IMR-90 (cell line): ENCODE results near the gene IPMK. TPM values are rescaled to one million over a fixed set of nuclear protein-coding genes. Genes with fewer than 3 reads are reported as not detected.

Source experiments
- ATAC-seq: fragments of 200-7000 bp; cut with Tn5 transposase; 2 replicates; pipeline ENCODE4 v1.9.1; 2020; ENCODE audit warnings: low read depth, mild to moderate bottlenecking, moderate library complexity
- Bru-seq: library from RNA; stranded (reverse); fragments of 400-500 nt; gene quantifications from one replicate; lab custom pipeline; 2021; lab: Mats Ljungman, UMichigan
- BruChase-seq, 2 experiments: library from RNA; stranded (reverse); fragments of 400-500 nt; gene quantifications; one replicate each; lab custom pipeline; 2021; lab: Mats Ljungman, UMichigan
- BruUV-seq: library from RNA; stranded (reverse); fragments of 400-500 nt; replicated peaks from 2 replicates; lab custom pipeline; 2021; lab: Mats Ljungman, UMichigan
- CTCF ChIA-PET: fragments of 300-600 bp; formaldehyde crosslinking; extraction: SDS; loops from one replicate; lab custom pipeline; 2021; ENCODE audit warnings: antibody characterized with exemption; lab: Yijun Ruan, JAX
- POLR2A ChIA-PET: fragments of 300-600 bp; sonication (Branson Sonifier 250); formaldehyde crosslinking; loops from one replicate; lab custom pipeline; 2022; ENCODE audit warnings: antibody characterized with exemption; ENCODE audit not compliant: unreplicated experiment; lab: Charles Lee
- DNase-seq: peaks from one replicate; pipeline ENCODE4 v3.0.0; 2013
- H2AFZ ChIP-seq: replicated peaks from 2 replicates; pipeline ENCODE3; 2013; ENCODE audit warnings: low read length, mild to moderate bottlenecking; ENCODE audit not compliant: poor library complexity
- H2AK5ac ChIP-seq: 2 replicates; pipeline ENCODE4 v1.6.1; 2013; ENCODE audit warnings: low read depth, low read length, inconsistent platforms
- H2AK9ac ChIP-seq: replicated peaks from 2 replicates; pipeline ENCODE3; 2013; ENCODE audit warnings: mild to moderate bottlenecking, low read depth, low read length, moderate library complexity; ENCODE audit not compliant: poor library complexity
- H2BK120ac ChIP-seq: 2 replicates; pipeline ENCODE4 v1.6.1; 2013; ENCODE audit warnings: low read depth, low read length, inconsistent platforms
- H2BK15ac ChIP-seq: 3 replicates; pipeline ENCODE4 v1.6.1; 2013; ENCODE audit warnings: low read depth, low read length, inconsistent platforms
- H2BK20ac ChIP-seq: 2 replicates; pipeline ENCODE4 v1.6.1; 2013; ENCODE audit warnings: low read depth, mild to moderate bottlenecking, inconsistent platforms, low read length, moderate library complexity
- H2BK5ac ChIP-seq: 2 replicates; pipeline ENCODE4 v1.6.1; 2013; ENCODE audit warnings: mild to moderate bottlenecking, low read depth, low read length, inconsistent platforms; ENCODE audit not compliant: poor library complexity, severe bottlenecking
- H3K14ac ChIP-seq: replicated peaks from 2 replicates; pipeline ENCODE4 v1.6.1; 2013; ENCODE audit warnings: low read depth, low read length, inconsistent platforms
- H3K18ac ChIP-seq: 2 replicates; pipeline ENCODE4 v1.6.1; 2013; ENCODE audit warnings: low read depth, low read length, control low read depth
- H3K23ac ChIP-seq: 2 replicates; pipeline ENCODE4 v1.6.1; 2013; ENCODE audit warnings: low read depth, low read length, inconsistent platforms
- H3K27ac ChIP-seq: 2 replicates; pipeline ENCODE4 v1.5.1; 2013; ENCODE audit warnings: mild to moderate bottlenecking, control low read depth, low read length; ENCODE audit not compliant: insufficient read depth
- H3K27me3 ChIP-seq: 2 replicates; pipeline ENCODE4 v1.6.1; 2013; ENCODE audit warnings: low read length; ENCODE audit not compliant: control insufficient read depth, insufficient read depth
- H3K36me3 ChIP-seq: 2 replicates; pipeline ENCODE4 v1.6.1; 2013; ENCODE audit warnings: low read length, mixed read lengths; ENCODE audit not compliant: control insufficient read depth, insufficient read depth
- H3K4ac ChIP-seq: 2 replicates; pipeline ENCODE4 v1.6.1; 2013; ENCODE audit warnings: low read depth, low read length, inconsistent platforms
- H3K4me1 ChIP-seq: 2 replicates; pipeline ENCODE4 v1.6.1; 2013; ENCODE audit warnings: low read length, mixed read lengths; ENCODE audit not compliant: control insufficient read depth, insufficient read depth
- H3K4me2 ChIP-seq: 2 replicates; pipeline ENCODE4 v1.6.1; 2013; ENCODE audit warnings: low read depth, mild to moderate bottlenecking, control low read depth, low read length, moderate library complexity
- H3K4me3 ChIP-seq: 2 replicates; pipeline ENCODE4 v1.5.1; 2013; ENCODE audit warnings: low read depth, mild to moderate bottlenecking, control low read depth, low read length, moderate library complexity; ENCODE audit not compliant: insufficient read depth
- H3K56ac ChIP-seq: 2 replicates; pipeline ENCODE4 v1.6.1; 2013; ENCODE audit warnings: low read length, inconsistent platforms; ENCODE audit not compliant: insufficient read depth; ENCODE audit errors: extremely low read depth
- H3K79me1 ChIP-seq, 2 experiments: 2 replicates each; pipeline ENCODE4 v1.6.1; 2013; ENCODE audit warnings: low read length in 2 of 2, inconsistent platforms in 1 of 2, low read depth in 1 of 2
- H3K9ac ChIP-seq: 2 replicates; pipeline ENCODE4 v1.6.1; 2013; ENCODE audit warnings: low read depth, low read length, control low read depth
- H3K9me1 ChIP-seq: 2 replicates; pipeline ENCODE4 v1.6.1; 2013; ENCODE audit warnings: low read length, inconsistent platforms; ENCODE audit not compliant: insufficient read depth
- H3K9me3 ChIP-seq: 2 replicates; pipeline ENCODE4 v1.6.1; 2013; ENCODE audit warnings: low read length; ENCODE audit not compliant: control insufficient read depth, insufficient read depth
- H4K20me1 ChIP-seq: 2 replicates; pipeline ENCODE4 v1.6.1; 2013; ENCODE audit warnings: low read length, inconsistent platforms; ENCODE audit not compliant: insufficient read depth
- H4K5ac ChIP-seq: 2 replicates; pipeline ENCODE4 v1.6.1; 2013; ENCODE audit warnings: mild to moderate bottlenecking, low read depth, low read length, control low read depth
- H4K8ac ChIP-seq, 2 experiments: 2 replicates each; pipeline ENCODE4 v1.6.1; 2013; ENCODE audit warnings: low read depth in 2 of 2, low read length in 2 of 2, control low read depth in 1 of 2, inconsistent platforms in 1 of 2
- H4K91ac ChIP-seq: 2 replicates; pipeline ENCODE4 v1.6.1; 2013; ENCODE audit warnings: low read depth, low read length, inconsistent platforms; ENCODE audit not compliant: insufficient read depth
- BHLHE40 ChIP-seq: fragments of 150-350 bp; IDR thresholded peaks from 2 replicates; pipeline ENCODE4 v1.6.1; 2016; ENCODE audit warnings: mild to moderate bottlenecking, low read depth, low read length
- CEBPB ChIP-seq: IDR thresholded peaks from 2 replicates; pipeline ENCODE4 v1.6.1; 2012; ENCODE audit warnings: low read depth, low read length, improper control_type of control experiment
- MAZ ChIP-seq: IDR thresholded peaks from 2 replicates; pipeline ENCODE4 v1.6.1; 2012; ENCODE audit warnings: low read depth, mild to moderate bottlenecking, low read length, improper control_type of control experiment, moderate library complexity, borderline replicate concordance
- MXI1 ChIP-seq: IDR thresholded peaks from 2 replicates; pipeline ENCODE4 v1.6.1; 2012; ENCODE audit warnings: low read depth, mild to moderate bottlenecking, low read length, moderate library complexity, borderline replicate concordance
- POLR2A ChIP-seq: IDR thresholded peaks from 2 replicates; pipeline ENCODE4 v1.6.1; 2012; ENCODE audit warnings: mild to moderate bottlenecking, low read depth, low read length
- WGBS, 2 experiments: methylation state at CpG; one replicate each; pipeline versions ENCODE4 v1.1.5 to v1.1.7; 2013; ENCODE audit warnings: missing lambda C conversion rate in 2 of 2; ENCODE audit not compliant: insufficient read length in 1 of 2; ENCODE audit errors: extremely low coverage in 2 of 2; 5-methylcytosine and 5-hydroxymethylcytosine counted together
- dilution Hi-C: fragments of 300-500 bp; cut with HindIII; formaldehyde crosslinking; loops from one replicate; pipeline ENCODE4 v1.14.3; 2018; ENCODE audit warnings: low sequenced_read_pairs; ENCODE audit not compliant: unreplicated experiment
- in situ Hi-C: fragments of 300-500 bp; cut with MboI; formaldehyde crosslinking; loops from 3 replicates; pipeline ENCODE4 v1.14.3; 2019; ENCODE audit warnings: low sequenced_read_pairs, inconsistent platforms, mixed read lengths
- intact Hi-C: fragments of 100-400 bp; cut with micrococcal nuclease; formaldehyde crosslinking; loops from 2 replicates; pipeline ENCODE4 v1.10.0; 2022
- long read RNA-seq: library from polyadenylated mRNA; unstranded; transcript quantifications from one replicate; pipeline ENCODE4 v2.0.0, GENCODE V29; 2021; ENCODE audit not compliant: unreplicated experiment
- polyA plus RNA-seq, 3 experiments: library from polyadenylated mRNA; depleted of rRNA; stranded (reverse); fragments of >200 nt; gene quantifications; 2 replicates each; pipeline ENCODE4 v1.2.3, GENCODE V29; 2012; ENCODE audit warnings: low replicate concordance in 1 of 3
- total RNA-seq: library from RNA; depleted of rRNA; stranded (reverse); fragments of >200 nt; gene quantifications from 2 replicates; pipeline ENCODE4 v1.2.3, GENCODE V29; 2012; rRNA removed
- TF ChIP-seq, protein P1 (sequence below): fragments of 150-350 bp; IDR thresholded peaks from 2 replicates; pipeline ENCODE4 v1.6.1; 2017; ENCODE audit warnings: mild to moderate bottlenecking, antibody characterized with exemption, low read length, low read depth

IPMK gene
- total RNA-seq = 2.0 and 5.0 TPM in 2 replicates
- 0.69 and 0.89 TPM in 2 replicates for polyA plus RNA-seq (2012; rRNA removed)
- polyA plus RNA-seq (2012; cell fraction: cytosol; rRNA removed) = 0.13 and 0.25 TPM in 2 replicates
- polyA plus RNA-seq (2012; cell fraction: nucleus; rRNA removed; ENCODE audit: low replicate concordance) = 0.21 and 1.0 TPM in 2 replicates
- percentile 80 among the genes with signal in this experiment for Bru-seq, nascent RNA
- percentile 68 among the genes with signal in this experiment for BruChase-seq, experiment 1, labeled RNA remaining after a 6-hour chase
- percentile 74 among the genes with signal in this experiment for BruChase-seq, experiment 2, labeled RNA remaining after a 2-hour chase
- long read RNA-seq, full-length matches to known transcripts = 3 of 6 reads
- long read RNA-seq, partial matches to known transcripts = 0 of 6 reads
- long read RNA-seq, other reads (novel, unspliced or antisense) = 3 of 6 reads

DNA sequence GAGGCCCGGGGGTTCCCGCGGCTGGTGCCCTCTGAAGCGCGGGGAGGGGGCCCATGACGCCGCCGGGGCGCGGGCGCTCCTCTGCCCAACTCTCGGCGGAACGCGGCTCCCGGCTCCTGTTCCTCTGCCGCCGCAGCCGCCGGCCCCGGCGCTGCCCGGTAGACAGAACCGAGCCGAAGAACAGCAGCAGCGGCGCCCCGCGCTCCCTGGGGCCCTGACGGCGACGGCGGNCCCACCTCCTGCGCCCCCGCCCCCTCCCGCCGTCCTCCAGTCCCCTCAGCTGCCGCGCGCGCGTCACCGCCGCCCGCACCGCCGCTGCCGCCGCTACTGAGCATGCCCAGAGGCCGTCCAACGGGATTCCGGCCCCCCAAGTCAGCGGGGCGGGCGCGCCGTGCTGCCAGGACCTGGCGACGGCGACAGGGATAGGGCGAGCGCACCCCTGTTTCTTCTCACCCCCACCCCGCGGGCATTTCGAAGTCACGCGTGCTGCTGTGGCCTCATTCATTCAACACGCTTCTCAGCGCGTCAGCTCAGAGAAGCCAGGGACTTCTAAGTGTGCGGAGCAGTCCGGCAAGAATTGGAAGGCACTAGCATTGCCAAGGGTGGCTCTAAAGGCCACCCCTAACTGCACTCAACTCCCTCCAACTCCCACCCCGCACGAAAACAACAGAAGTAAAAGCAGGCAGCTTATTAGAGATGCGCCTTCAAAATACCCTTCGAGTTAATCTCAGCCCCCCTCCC is at the start of gene IPMK:
IPMK (minus strand) TSS at position 182 of the 741 bp plus-strand sequence. CDS start 283 bp downstream, outside the sequence.
- BruUV-seq = no TSS peak
- Histone ChIP-seq H4K8ac (peak within 1 kb of the TSS in 1 of 2 experiments; percentile 78; a peak in 1 of 4 replicates), H2BK120ac (peak within 1 kb of the TSS; percentile 42; the same call in 1 of the 2 replicates), H3K4me3 (peak within 1 kb of the TSS; percentile 70), H4K20me1 (no peaks in the 10 kb centered on the region; the same call in 1 of the 2 replicates), H3K79me1 (peaks cover 9 to 37% of the 10 kb centered on the region in 2 experiments), H2BK15ac (0 out of 3 replicates have a peak within 1 kb of the TSS, but pooled peaks have one; percentile 19), H3K27me3 (no peaks in the 10 kb centered on the region), H3K4me2 (peak within 1 kb of the TSS; percentile 85), H4K91ac (peak within 1 kb of the TSS; percentile 14; the same call in 1 of the 2 replicates), H3K36me3 (no peaks in the 10 kb centered on the region), H3K4ac (peak within 1 kb of the TSS; percentile 75), H3K27ac (peak within 1 kb of the TSS; percentile 57), H2AFZ (peak within 1 kb of the TSS; percentile 98), H2BK20ac (peak within 1 kb of the TSS; percentile 20; the same call in 1 of the 2 replicates), H3K9me3 (no peaks in the 10 kb centered on the region), H3K56ac (peak within 1 kb of the TSS; percentile 37; the same call in 1 of the 2 replicates), H3K18ac (peak within 1 kb of the TSS; percentile 30), H3K14ac (peak within 1 kb of the TSS; percentile 40; the same call in 1 of the 2 replicates), H3K9me1 (no peaks in the 10 kb centered on the region), H3K4me1 (no peaks in the 10 kb centered on the region), H3K9ac (peak within 1 kb of the TSS; percentile 51), H3K23ac (peak within 1 kb of the TSS; percentile 67), H4K5ac (0 out of 2 replicates have a peak within 1 kb of the TSS, but pooled peaks have one; percentile 36), H2BK5ac (peak within 1 kb of the TSS; percentile 73), H2AK9ac (peak within 1 kb of the TSS; percentile 44), H2AK5ac (no peak within 1 kb of the TSS; the same call in none of the 2 replicates)
- intact Hi-C loops (loop anchor here (2.0 kb wide), 1 partner anchor 89 kb away; no protein-coding TSS in a partner anchor), in situ Hi-C loops (no loop called here), dilution Hi-C loops (no loop called here)
- 0% methylated on average over 46 of the region's 76 CpGs; no CpG with 5 or more reads in 1 of the 2 experiments for WGBS, 2 experiments
- CTCF ChIA-PET = interaction anchor here (1.3 to 1.5 kb wide), 2 partner anchors 24 to 45 kb away, joined by 4 read pairs; no protein-coding TSS in a partner anchor
- TF ChIP-seq POLR2A (peak; percentile 85), MXI1 (peak; percentile 87), MAZ (peak; percentile 55; the same call in 1 of the 2 replicates), CEBPB (no peak), BHLHE40 (peak; percentile 66)
- TF ChIP-seq, protein P1, sequence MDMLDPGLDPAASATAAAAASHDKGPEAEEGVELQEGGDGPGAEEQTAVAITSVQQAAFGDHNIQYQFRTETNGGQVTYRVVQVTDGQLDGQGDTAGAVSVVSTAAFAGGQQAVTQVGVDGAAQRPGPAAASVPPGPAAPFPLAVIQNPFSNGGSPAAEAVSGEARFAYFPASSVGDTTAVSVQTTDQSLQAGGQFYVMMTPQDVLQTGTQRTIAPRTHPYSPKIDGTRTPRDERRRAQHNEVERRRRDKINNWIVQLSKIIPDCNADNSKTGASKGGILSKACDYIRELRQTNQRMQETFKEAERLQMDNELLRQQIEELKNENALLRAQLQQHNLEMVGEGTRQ = peak; percentile 21; the same call in 1 of the 2 replicates
- POLR2A ChIA-PET = no interaction called here
- ATAC-seq = peak; percentile 74
- DNase-seq = peak; percentile 79
